K562 (cell line): ENCODE measurements around the gene LMX1B. TPM values are rescaled to one million over a fixed set of nuclear protein-coding genes. Genes with fewer than 3 reads are reported as not detected.

Experiments used
- ATAC-seq: fragments of 200-7000 bp; cut with Tn5 transposase; 3 replicates; pipeline ENCODE4 v1.9.1; 2020; ENCODE audit warnings: moderate library complexity
- BruUV-seq: library from RNA; stranded (reverse); fragments of 400-500 nt; replicated peaks from 2 replicates; lab custom pipeline; 2021; lab: Mats Ljungman, UMichigan
- CTCF ChIA-PET: fragments of 300-600 bp; formaldehyde crosslinking; extraction: SDS; loops from one replicate; lab custom pipeline; 2021; ENCODE audit warnings: low intra/inter-chr PET ratio; lab: Yijun Ruan, JAX
- POLR2A ChIA-PET: fragments of 300-600, 350-650 bp; sonication (Branson Sonifier 250); formaldehyde crosslinking; extraction: SDS; loops from one replicate; lab custom pipeline; 2021; ENCODE audit warnings: antibody characterized with exemption, inconsistent platforms; lab: Yijun Ruan, JAX
- DNase-seq, 4 experiments: peaks; one replicate each; pipeline versions ENCODE4 v3.0.0 to v3.0.0-alpha.2; 2011 to 2018; ENCODE audit warnings: low spot score in 3 of 4, mixed read lengths in 3 of 4; ENCODE audit errors: extremely low read depth in 1 of 4
- FAIRE-seq: peaks from 2 replicates; lab custom pipeline; 2011; peaks lifted over from hg19 to GRCh38; lab: Jason Lieb, UNC
- H2AFZ ChIP-seq: 2 replicates; pipeline ENCODE4 v1.6.0; 2011; ENCODE audit warnings: low read depth, low read length, control low read depth, inconsistent platforms
- H3K27ac ChIP-seq: fragments of 200-600 bp; 3 replicates; pipeline ENCODE4 v1.8.0; 2011; ENCODE audit warnings: low read depth, mild to moderate bottlenecking, control low read depth, inconsistent platforms, low read length, moderate library complexity, mixed read lengths; ENCODE audit errors: extremely low read depth
- H3K27me3 ChIP-seq, 2 experiments: fragments of 300-600 bp in 1 of 2; 2 replicates in 1 of 2; 3 replicates in 1 of 2; pipeline versions ENCODE4 v1.6.0 to v1.8.0; 2011; ENCODE audit warnings: inconsistent platforms in 2 of 2, low read length in 2 of 2, mild to moderate bottlenecking in 1 of 2, mixed read lengths in 1 of 2, moderate library complexity in 1 of 2; ENCODE audit not compliant: control insufficient read depth in 2 of 2, insufficient read depth in 2 of 2
- H3K36me3 ChIP-seq: fragments of 300-600 bp; 3 replicates; pipeline ENCODE4 v1.8.0; 2011; ENCODE audit warnings: mild to moderate bottlenecking, low read length, inconsistent platforms; ENCODE audit not compliant: control insufficient read depth, insufficient read depth
- H3K4me1 ChIP-seq, 2 experiments: fragments of 200-600 bp in 1 of 2; replicated peaks in 1 of 2; 2 replicates in 1 of 2; 3 replicates in 1 of 2; pipeline versions ENCODE4 v1.5.1 to v1.8.0; 2011; ENCODE audit warnings: inconsistent platforms in 2 of 2, low read length in 2 of 2, mild to moderate bottlenecking in 1 of 2, mixed read lengths in 1 of 2, moderate library complexity in 1 of 2; ENCODE audit not compliant: control insufficient read depth in 2 of 2, insufficient read depth in 2 of 2
- H3K4me2 ChIP-seq: 2 replicates; pipeline ENCODE4 v1.6.1; 2011; ENCODE audit warnings: low read length, control low read depth, inconsistent platforms, mixed read lengths; ENCODE audit not compliant: insufficient read depth
- H3K4me3 ChIP-seq: fragments of 200-600 bp; sonication (generic), shearing (Covaris generic); 2 replicates; pipeline ENCODE4 v1.5.1; 2016; ENCODE audit warnings: control low read depth, inconsistent platforms
- H3K79me2 ChIP-seq: fragments of 200-600 bp; 3 replicates; pipeline ENCODE4 v1.8.0; 2011; ENCODE audit warnings: low read length, inconsistent platforms; ENCODE audit not compliant: control insufficient read depth, insufficient read depth
- H3K9ac ChIP-seq, 2 experiments: 2 replicates each; pipeline versions ENCODE4 v1.6.0 to v1.6.1; 2011; ENCODE audit warnings: low read depth in 2 of 2, low read length in 2 of 2, control low read depth in 1 of 2, inconsistent platforms in 1 of 2, mild to moderate bottlenecking in 1 of 2, mixed read lengths in 1 of 2; ENCODE audit not compliant: insufficient read depth in 1 of 2
- H3K9me1 ChIP-seq: one replicate; pipeline ENCODE4 v1.6.0; 2011; ENCODE audit warnings: inconsistent platforms, mild to moderate bottlenecking, low read length, moderate library complexity; ENCODE audit not compliant: control insufficient read depth, insufficient read depth
- H3K9me3 ChIP-seq: replicated peaks from 2 replicates; pipeline ENCODE4 v1.5.1; 2011; ENCODE audit warnings: low read depth, low read length, inconsistent platforms; ENCODE audit not compliant: control insufficient read depth, insufficient read depth
- H4K20me1 ChIP-seq: replicated peaks from 2 replicates; pipeline ENCODE4 v1.6.1; 2011; ENCODE audit warnings: low read length, inconsistent platforms, mixed read lengths; ENCODE audit not compliant: control insufficient read depth, insufficient read depth
- E2F8 ChIP-seq: fragments of 450-650 bp; IDR thresholded peaks from 2 replicates; pipeline ENCODE4 v1.7.1; 2018; ENCODE audit warnings: mild to moderate bottlenecking, low read depth; ENCODE audit not compliant: partially characterized antibody
- HDGF ChIP-seq: fragments of 450-650 bp; IDR thresholded peaks from 2 replicates; pipeline ENCODE4 v1.6.1; 2016
- KDM2B ChIP-seq: fragments of 250-450 bp; sonication (Bioruptor Pico); IDR thresholded peaks from 2 replicates; pipeline ENCODE4 v1.8.0; 2021; ENCODE audit warnings: mild to moderate bottlenecking, moderate library complexity
- MAFF ChIP-seq: IDR thresholded peaks from 2 replicates; pipeline ENCODE4 v1.6.1; 2012; ENCODE audit warnings: low read length, improper control_type of control experiment
- MCM7 ChIP-seq, 2 experiments: fragments of 450-650 bp; IDR thresholded peaks; 2 replicates each; pipeline ENCODE4 v1.6.1; 2016 to 2018
- NELFE ChIP-seq: IDR thresholded peaks from 2 replicates; pipeline ENCODE4 v1.6.1; 2011; ENCODE audit warnings: mild to moderate bottlenecking; ENCODE audit not compliant: insufficient read depth, insufficient read length
- SMARCB1 ChIP-seq: IDR thresholded peaks from 2 replicates; pipeline ENCODE4 v1.6.1; 2011; ENCODE audit warnings: improper control_type of control experiment, low read depth; ENCODE audit not compliant: insufficient read length
- ZBTB2 ChIP-seq: fragments of 450-650 bp; IDR thresholded peaks from 2 replicates; pipeline ENCODE4 v1.6.1; 2016; ENCODE audit warnings: antibody characterized with exemption
- ZNF280A ChIP-seq: fragments of 450-650 bp; IDR thresholded peaks from 2 replicates; pipeline ENCODE4 v1.6.1; 2018; ENCODE audit warnings: mild to moderate bottlenecking, low read depth; ENCODE audit not compliant: partially characterized antibody
- WGBS: fragments of 100-300 bp; shearing (Covaris generic); methylation state at CpG from one replicate; pipeline ENCODE4 v1.1.6; 2016; ENCODE audit warnings: low coverage, mixed read lengths; ENCODE audit not compliant: insufficient coverage; ENCODE audit errors: missing lambda C conversion rate; 5-methylcytosine and 5-hydroxymethylcytosine counted together
- in situ Hi-C: fragments of 300-500 bp; cut with MboI; formaldehyde crosslinking; loops from 4 replicates; pipeline ENCODE4 v1.15.0; 2018; ENCODE audit warnings: inconsistent platforms, mixed read lengths
- intact Hi-C: fragments of 100-400 bp; cut with micrococcal nuclease; formaldehyde crosslinking; loops from 2 replicates; pipeline ENCODE4 v1.14.2; 2022
- polyA plus RNA-seq, 8 experiments: library from polyadenylated mRNA; depleted of rRNA in 4 of 8; stranded (reverse) in 5 of 8; unstranded in 3 of 8; fragments of >200 nt; fragmentation: Nextera tagmentation in 2 of 8; fragmentation: Illumina TruSeq in 1 of 8; extraction: Ambion mirVana in 2 of 8; extraction: Trizol in 1 of 8; gene quantifications; 2 replicates each; pipeline versions ENCODE4 v1.2.1 to v1.2.3, GENCODE V29; 2011 to 2014; ENCODE audit warnings: inconsistent platforms in 1 of 8, missing spikeins in 1 of 8
- total RNA-seq, 7 experiments: library from RNA; depleted of rRNA in 6 of 7; stranded (reverse); fragments of >200 nt in 6 of 7; fragmentation: Illumina TruSeq in 2 of 7; extraction: Trizol in 2 of 7; gene quantifications; 2 replicates each; pipeline versions ENCODE4 v1.2.1 to v1.2.3, GENCODE V29; 2011 to 2021; ENCODE audit warnings: low replicate concordance in 1 of 7

The LMX1B gene
- total and polyA plus RNA-seq, 9 of the 15 experiments (the other 6 are each of a cell fraction or from before 2014, with no cell fraction given): not detected

- no TSS peak for BruUV-seq
- Histone ChIP-seq H3K4me3 (no peak overlapping the region), H2AFZ (no peak overlapping the region), H3K36me3 (no peaks in the 10 kb centered on the region), H3K79me2 (no peaks in the 10 kb centered on the region), H3K27ac (no peak overlapping the region), H3K9me1 (no peaks in the 10 kb centered on the region), H3K4me1 (peaks cover 0 to 24% of the 10 kb centered on the region in 2 experiments; a peak in 1 of 5 replicates), H3K27me3 (peaks cover 28 to 71% of the 10 kb centered on the region in 2 experiments; a peak in 4 of 5 replicates), H3K9ac (no peak overlapping the region), H3K9me3 (no peaks in the 10 kb centered on the region), H3K4me2 (no peak overlapping the region), H4K20me1 (peaks cover 10% of the 10 kb centered on the region)
- FAIRE-seq: no peak
- no peak for DNase-seq
- POLR2A ChIA-PET: no interaction called here
- in situ Hi-C loops: no loop called here
- TF ChIP-seq NELFE: no peak
- 13% methylated on average over 14 of the region's 14 CpGs for WGBS
- ATAC-seq: no peak
- CTCF ChIA-PET: no interaction called here
- intact Hi-C loops: no loop called here
Measured at GRCh38 chr9:126615791-126616447, 2.2 kb downstream of the LMX1B start.

- no peak for ATAC-seq
- no peak for TF ChIP-seq SMARCB1
- TF ChIP-seq ZNF280A: no peak
- TF ChIP-seq KDM2B (CRISPR knock-in tag): no peak
- TF ChIP-seq E2F8: no peak
- no peak for TF ChIP-seq ZBTB2
- no peak for TF ChIP-seq MCM7 (IDR thresholded peaks at IDR 0.05)
- TF ChIP-seq HDGF: no peak
- no peak for TF ChIP-seq MAFF
Measured at GRCh38 chr9:126616521-126616976, 2.8 kb downstream of the LMX1B start.

More at GRCh38 chr9:126616521-126616976, 2.8 kb downstream of the LMX1B start:
- H3K27me3 ChIP-seq: peaks cover 26 to 68% of the 10 kb centered on the region in 2 experiments; a peak in 4 of 5 replicates
- no peaks in the 10 kb centered on the region for H3K9me3 ChIP-seq
- no peak overlapping the region for H3K4me3 ChIP-seq
- intact Hi-C loops (no loop called here), in situ Hi-C loops (no loop called here)
- no peak overlapping the region for H2AFZ ChIP-seq
- no peak overlapping the region for H3K27ac ChIP-seq
- H3K9ac ChIP-seq: no peak overlapping the region
- WGBS: 10% methylated on average over 9 of the region's 10 CpGs
- POLR2A ChIA-PET: interaction anchor here (0.6 to 0.9 kb wide), 2 partner anchors 22 to 74 kb away, joined by 3 read pairs; no protein-coding TSS in a partner anchor
- H3K36me3 ChIP-seq: no peaks in the 10 kb centered on the region
- no TSS peak for BruUV-seq
- peaks cover 0 to 18% of the 10 kb centered on the region in 2 experiments; a peak in 1 of 5 replicates for H3K4me1 ChIP-seq
- H3K79me2 ChIP-seq: no peaks in the 10 kb centered on the region
- H3K4me2 ChIP-seq: no peak overlapping the region
- FAIRE-seq (no peak), DNase-seq (no peak)
- CTCF ChIA-PET: no interaction called here
- no peaks in the 10 kb centered on the region for H3K9me1 ChIP-seq
- peaks cover 6% of the 10 kb centered on the region for H4K20me1 ChIP-seq
